Measurements from ENCODE around the gene TMEM59L.

TMEM59L gene

GRCh38 chr19:18612772-18613588 is at the start of gene TMEM59L:
TMEM59L (plus strand) TSS chr19:18612870; CDS start chr19:18612959, 89 bp downstream.
- peaks cover 53% of the 10 kb centered on the region for H3K27me3 ChIP-seq (ENCODE audit: control insufficient read depth, insufficient read depth, low read length)
- H3K4me1 ChIP-seq (ENCODE audit: control insufficient read depth, insufficient read depth, low read length): peaks cover 3% of the 10 kb centered on the region
- H3K36me3 ChIP-seq (ENCODE audit: control insufficient read depth, insufficient read depth, low read length): no peaks in the 10 kb centered on the region
- no peak within 1 kb of the TSS for H3K27ac ChIP-seq (ENCODE audit: low read depth, low read length)
- peak within 1 kb of the TSS; percentile 40 for H3K4me3 ChIP-seq (ENCODE audit: low read length)
- no peak within 1 kb of the TSS for H3K9ac ChIP-seq (ENCODE audit: low read length)

- peaks cover 24% of the 10 kb centered on the region for H3K36me3 ChIP-seq (ENCODE audit: control insufficient read depth, insufficient read depth, low read length)
- H3K27me3 ChIP-seq (ENCODE audit: control insufficient read depth, insufficient read depth, low read length): no peaks in the 10 kb centered on the region
- no peak overlapping the region for H3K9ac ChIP-seq (ENCODE audit: low read length)
- no peak overlapping the region for H3K27ac ChIP-seq (ENCODE audit: low read depth, low read length)
- H3K4me3 ChIP-seq (ENCODE audit: low read length): no peak overlapping the region
- H3K4me1 ChIP-seq (ENCODE audit: control insufficient read depth, insufficient read depth, low read length): no peaks in the 10 kb centered on the region
Observed at GRCh38 chr19:18566953-18567352, 45.7 kb upstream of the TMEM59L start.

- Histone ChIP-seq H3K4me3 (ENCODE audit: low read length) (no peak overlapping the region), H3K27ac (ENCODE audit: low read depth, low read length) (no peak overlapping the region), H3K36me3 (ENCODE audit: control insufficient read depth, insufficient read depth, low read length) (peaks cover 24% of the 10 kb centered on the region), H3K4me1 (ENCODE audit: control insufficient read depth, insufficient read depth, low read length) (peaks cover 10% of the 10 kb centered on the region), H3K27me3 (ENCODE audit: control insufficient read depth, insufficient read depth, low read length) (no peaks in the 10 kb centered on the region), H3K9ac (ENCODE audit: low read length) (no peak overlapping the region)
Observed at GRCh38 chr19:18568367-18568766, 44.3 kb upstream of the TMEM59L start.

- Histone ChIP-seq H3K4me3 (ENCODE audit: low read length) (peak within 1 kb of the TSS; percentile 81), H3K36me3 (ENCODE audit: control insufficient read depth, insufficient read depth, low read length) (peaks cover 31% of the 10 kb centered on the region), H3K27ac (ENCODE audit: low read depth, low read length) (peak within 1 kb of the TSS; percentile 91), H3K4me1 (ENCODE audit: control insufficient read depth, insufficient read depth, low read length) (peaks cover 10% of the 10 kb centered on the region), H3K9ac (ENCODE audit: low read length) (peak within 1 kb of the TSS; percentile 74), H3K27me3 (ENCODE audit: control insufficient read depth, insufficient read depth, low read length) (no peaks in the 10 kb centered on the region)
Observed at GRCh38 chr19:18571564-18572344, 40.9 kb upstream of the TMEM59L start, which contains the start of gene UBA52. UBA52 (plus strand) TSS chr19:18571857; CDS start chr19:18573301, 1,444 bp downstream.

- H3K27ac ChIP-seq (ENCODE audit: low read depth, low read length): no peak overlapping the region
- H3K4me1 ChIP-seq (ENCODE audit: control insufficient read depth, insufficient read depth, low read length): peaks cover 10% of the 10 kb centered on the region
- no peaks in the 10 kb centered on the region for H3K27me3 ChIP-seq (ENCODE audit: control insufficient read depth, insufficient read depth, low read length)
- peaks cover 18% of the 10 kb centered on the region for H3K36me3 ChIP-seq (ENCODE audit: control insufficient read depth, insufficient read depth, low read length)
- no peak overlapping the region for H3K9ac ChIP-seq (ENCODE audit: low read length)
- no peak overlapping the region for H3K4me3 ChIP-seq (ENCODE audit: low read length)
Observed at GRCh38 chr19:18574691-18575291, 37.9 kb upstream of the TMEM59L start.

GRCh38 chr19:18576383-18576782 is 36.3 kb upstream of the TMEM59L start:
- Histone ChIP-seq H3K27ac (ENCODE audit: low read depth, low read length) (no peak overlapping the region), H3K9ac (ENCODE audit: low read length) (no peak overlapping the region), H3K4me3 (ENCODE audit: low read length) (no peak overlapping the region), H3K27me3 (ENCODE audit: control insufficient read depth, insufficient read depth, low read length) (no peaks in the 10 kb centered on the region), H3K4me1 (ENCODE audit: control insufficient read depth, insufficient read depth, low read length) (peaks cover 10% of the 10 kb centered on the region), H3K36me3 (ENCODE audit: control insufficient read depth, insufficient read depth, low read length) (peaks cover 18% of the 10 kb centered on the region)

GRCh38 chr19:18577365-18577914 is 35.2 kb upstream of the TMEM59L start:
- Histone ChIP-seq H3K27me3 (ENCODE audit: control insufficient read depth, insufficient read depth, low read length) (no peaks in the 10 kb centered on the region), H3K4me1 (ENCODE audit: control insufficient read depth, insufficient read depth, low read length) (peaks cover 8% of the 10 kb centered on the region), H3K27ac (ENCODE audit: low read depth, low read length) (no peak overlapping the region), H3K9ac (ENCODE audit: low read length) (no peak overlapping the region), H3K4me3 (ENCODE audit: low read length) (no peak overlapping the region), H3K36me3 (ENCODE audit: control insufficient read depth, insufficient read depth, low read length) (peaks cover 18% of the 10 kb centered on the region)

GRCh38 chr19:18580311-18580710 is 32.4 kb upstream of the TMEM59L start:
- Histone ChIP-seq H3K27me3 (ENCODE audit: control insufficient read depth, insufficient read depth, low read length) (no peaks in the 10 kb centered on the region), H3K4me3 (ENCODE audit: low read length) (no peak overlapping the region), H3K27ac (ENCODE audit: low read depth, low read length) (no peak overlapping the region), H3K9ac (ENCODE audit: low read length) (no peak overlapping the region), H3K4me1 (ENCODE audit: control insufficient read depth, insufficient read depth, low read length) (no peaks in the 10 kb centered on the region), H3K36me3 (ENCODE audit: control insufficient read depth, insufficient read depth, low read length) (peaks cover 9% of the 10 kb centered on the region)

GRCh38 chr19:18586306-18586705 is 26.4 kb upstream of the TMEM59L start:
- Histone ChIP-seq H3K27me3 (ENCODE audit: control insufficient read depth, insufficient read depth, low read length) (no peaks in the 10 kb centered on the region), H3K4me3 (ENCODE audit: low read length) (no peak overlapping the region), H3K9ac (ENCODE audit: low read length) (no peak overlapping the region), H3K27ac (ENCODE audit: low read depth, low read length) (no peak overlapping the region), H3K36me3 (ENCODE audit: control insufficient read depth, insufficient read depth, low read length) (peaks cover 3% of the 10 kb centered on the region), H3K4me1 (ENCODE audit: control insufficient read depth, insufficient read depth, low read length) (peaks cover 8% of the 10 kb centered on the region)

- peaks cover 8% of the 10 kb centered on the region for H3K4me1 ChIP-seq (ENCODE audit: control insufficient read depth, insufficient read depth, low read length)
- no peaks in the 10 kb centered on the region for H3K27me3 ChIP-seq (ENCODE audit: control insufficient read depth, insufficient read depth, low read length)
- H3K27ac ChIP-seq (ENCODE audit: low read depth, low read length): no peak overlapping the region
- H3K4me3 ChIP-seq (ENCODE audit: low read length): peak overlapping the region; percentile 85
- H3K9ac ChIP-seq (ENCODE audit: low read length): no peak overlapping the region
- peaks cover 3% of the 10 kb centered on the region for H3K36me3 ChIP-seq (ENCODE audit: control insufficient read depth, insufficient read depth, low read length)
Observed at GRCh38 chr19:18587561-18587960, 25.1 kb upstream of the TMEM59L start.

- Histone ChIP-seq H3K4me3 (ENCODE audit: low read length) (peak overlapping the region; percentile 85), H3K9ac (ENCODE audit: low read length) (no peak overlapping the region), H3K27ac (ENCODE audit: low read depth, low read length) (peak overlapping the region; percentile 73)
Observed at GRCh38 chr19:18587962-18588610, 24.6 kb upstream of the TMEM59L start.

More at GRCh38 chr19:18587962-18588610, 24.6 kb upstream of the TMEM59L start:
- H3K36me3 ChIP-seq (ENCODE audit: control insufficient read depth, insufficient read depth, low read length): peaks cover 3% of the 10 kb centered on the region
- H3K4me1 ChIP-seq (ENCODE audit: control insufficient read depth, insufficient read depth, low read length): peaks cover 8% of the 10 kb centered on the region
- H3K27me3 ChIP-seq (ENCODE audit: control insufficient read depth, insufficient read depth, low read length): no peaks in the 10 kb centered on the region
